GM19025 (cell line): ENCODE measurements around the gene THEM4.

Experiments
- ATAC-seq: cut with Tn5 transposase; IDR thresholded peaks from one replicate; pipeline ENCODE4 v1.9.1; 2021; ENCODE audit warnings: mild to moderate bottlenecking, low read depth, moderate library complexity; ENCODE audit not compliant: unreplicated experiment

The THEM4 gene

DNA sequence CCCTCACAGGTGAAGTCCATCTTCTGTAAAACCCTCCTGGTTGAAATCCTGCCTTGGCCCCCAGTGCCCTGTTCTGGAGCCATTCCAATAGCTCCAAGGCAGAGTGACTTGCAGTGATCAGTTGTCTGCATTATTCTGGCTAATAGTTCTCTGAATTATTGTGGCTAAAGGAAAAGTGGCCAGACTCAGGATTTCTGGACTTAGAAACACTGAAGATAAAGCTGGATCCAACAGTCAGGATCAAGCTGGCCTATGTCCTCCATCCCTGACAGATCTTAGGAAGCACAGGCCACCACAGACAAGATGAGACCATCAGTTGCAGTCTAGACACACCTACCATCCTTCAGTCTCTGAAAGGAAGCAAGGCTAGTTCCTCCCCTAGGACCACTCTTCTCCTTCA is 68.9 kb downstream of the THEM4 start:
- no peak for ATAC-seq

- ATAC-seq: no peak
Observed at GRCh38 chr1:151839457-151840403, 69.6 kb downstream of the THEM4 start, which contains the start of gene C2CD4D. TSS of gene C2CD4D (minus strand) at chr1:151839820. CDS start at chr1:151838989, 831 bp downstream.

GRCh38 chr1:151839082-151839412 is 70.3 kb downstream of the THEM4 start:
- no peak for ATAC-seq

DNA sequence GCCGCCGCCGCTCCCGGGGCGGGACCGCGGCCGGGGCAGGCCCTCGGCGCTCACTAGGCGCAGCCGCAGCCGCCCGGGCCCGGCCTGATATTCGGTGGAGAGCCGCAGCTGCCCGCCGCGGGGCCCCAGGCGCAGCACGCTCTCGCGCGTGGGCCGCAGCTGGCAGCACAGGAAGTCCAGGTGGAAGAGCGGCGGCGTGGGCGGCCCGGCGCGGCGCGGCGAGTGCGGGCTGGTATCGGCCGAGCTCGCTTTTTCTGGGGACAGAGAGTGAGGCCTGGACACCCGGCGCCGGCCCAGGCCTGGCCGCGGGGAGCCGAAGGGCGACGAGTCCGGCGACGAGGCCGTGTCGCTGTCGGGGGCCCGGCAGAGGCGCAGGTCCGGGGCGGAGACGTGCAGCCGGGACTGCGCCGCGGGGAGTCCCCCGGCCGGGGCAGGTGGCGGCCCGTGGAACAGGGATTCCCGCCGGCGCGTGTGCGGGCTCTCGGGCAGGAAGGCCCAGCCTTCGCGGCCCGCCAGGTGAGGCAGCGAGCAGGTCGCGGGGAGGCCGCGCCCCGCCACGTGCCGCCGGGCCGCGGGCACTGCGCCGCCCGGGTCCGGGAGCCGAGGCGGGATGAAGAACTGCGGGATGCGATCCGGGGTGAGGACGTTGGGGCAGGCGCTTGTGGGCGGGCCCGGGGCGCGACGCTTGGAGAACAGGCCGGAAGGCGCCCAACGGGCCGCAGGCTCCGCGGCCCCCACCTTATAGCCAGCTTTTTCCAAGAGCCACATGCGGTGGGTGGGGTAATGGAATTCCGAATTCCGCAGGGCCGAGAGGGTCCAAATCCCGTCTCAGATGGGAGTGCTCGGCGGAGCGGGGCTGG is 70.9 kb downstream of the THEM4 start:
- ATAC-seq: peak; percentile 28

GRCh38 chr1:151837884-151838221 is 71.5 kb downstream of the THEM4 start:
- no peak for ATAC-seq

GRCh38 chr1:151837197-151837596 is 72.1 kb downstream of the THEM4 start:
- ATAC-seq: no peak

- ATAC-seq: no peak
Observed at GRCh38 chr1:151835596-151835995, 73.7 kb downstream of the THEM4 start.

DNA sequence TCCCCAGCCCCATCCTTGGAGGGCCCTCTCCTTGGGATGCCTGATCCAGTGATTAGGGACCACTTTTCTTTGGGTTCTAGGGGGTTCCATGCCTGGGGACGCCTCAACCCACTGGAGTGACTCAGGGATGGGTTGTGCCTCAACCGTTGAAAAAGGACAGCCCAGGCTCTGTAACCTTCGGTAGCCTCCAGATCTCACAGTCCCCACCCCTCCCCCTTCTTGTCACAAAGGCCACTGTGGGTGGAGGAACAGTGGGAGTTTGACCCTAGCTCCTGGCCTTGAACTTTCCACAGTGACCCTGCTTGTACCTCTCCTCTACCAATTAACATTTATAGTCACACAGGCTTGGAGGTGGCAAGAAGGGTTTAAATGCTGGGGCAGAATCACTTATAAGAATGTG is 75.1 kb downstream of the THEM4 start:
- ATAC-seq: no peak

GRCh38 chr1:151833172-151833900 is 76.0 kb downstream of the THEM4 start:
- no peak for ATAC-seq

GRCh38 chr1:151832318-151832980 is 76.9 kb downstream of the THEM4 start:
- no peak for ATAC-seq

DNA sequence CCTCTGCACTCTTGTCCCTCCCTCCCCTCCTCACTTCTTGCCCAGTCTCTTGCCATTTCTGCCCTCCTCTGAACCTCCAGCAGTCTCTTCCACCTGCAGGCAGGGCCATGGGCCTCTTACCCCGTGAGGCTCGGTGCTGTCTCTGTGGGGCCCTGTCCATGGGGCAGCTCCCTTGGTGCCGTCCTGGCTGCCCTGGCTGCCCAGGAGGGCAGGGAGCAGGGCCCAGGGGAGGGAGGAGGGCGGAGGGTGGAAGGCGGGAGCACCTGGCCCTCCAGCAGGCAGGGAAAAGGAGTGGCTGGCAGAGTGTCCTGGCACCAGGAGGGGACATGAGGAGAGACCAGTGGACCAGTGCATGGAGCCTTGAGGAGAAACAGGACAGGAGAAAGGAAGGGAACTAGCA is 77.7 kb downstream of the THEM4 start, which contains the start of gene RORC:
RORC (minus strand) TSS at position 198 of the 400 bp plus-strand sequence; CDS start at position 160, 38 bp downstream.
- no peak for ATAC-seq

GRCh38 chr1:151831256-151831591 is 78.1 kb downstream of the THEM4 start:
- ATAC-seq: no peak

DNA sequence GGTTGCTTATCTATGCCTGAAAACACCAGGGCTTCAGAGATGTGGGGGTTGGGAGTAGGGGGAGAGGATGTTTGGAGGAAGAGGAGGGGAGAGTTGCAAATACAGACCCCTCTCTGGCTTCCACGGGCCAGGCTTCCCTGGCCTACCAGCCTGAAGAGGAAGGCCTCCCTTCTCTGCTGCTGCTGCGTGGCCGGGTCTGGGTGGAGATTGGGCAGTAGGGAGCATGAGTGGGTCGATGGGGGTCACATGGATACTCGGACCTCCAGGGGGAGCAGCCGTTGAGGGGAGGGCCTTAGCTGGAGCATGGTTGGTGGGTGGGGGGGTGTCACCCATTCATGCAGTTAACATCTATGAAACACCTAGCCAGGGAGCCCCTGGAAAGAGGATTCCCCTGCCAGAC is 79.3 kb downstream of the THEM4 start:
- no peak for ATAC-seq

DNA sequence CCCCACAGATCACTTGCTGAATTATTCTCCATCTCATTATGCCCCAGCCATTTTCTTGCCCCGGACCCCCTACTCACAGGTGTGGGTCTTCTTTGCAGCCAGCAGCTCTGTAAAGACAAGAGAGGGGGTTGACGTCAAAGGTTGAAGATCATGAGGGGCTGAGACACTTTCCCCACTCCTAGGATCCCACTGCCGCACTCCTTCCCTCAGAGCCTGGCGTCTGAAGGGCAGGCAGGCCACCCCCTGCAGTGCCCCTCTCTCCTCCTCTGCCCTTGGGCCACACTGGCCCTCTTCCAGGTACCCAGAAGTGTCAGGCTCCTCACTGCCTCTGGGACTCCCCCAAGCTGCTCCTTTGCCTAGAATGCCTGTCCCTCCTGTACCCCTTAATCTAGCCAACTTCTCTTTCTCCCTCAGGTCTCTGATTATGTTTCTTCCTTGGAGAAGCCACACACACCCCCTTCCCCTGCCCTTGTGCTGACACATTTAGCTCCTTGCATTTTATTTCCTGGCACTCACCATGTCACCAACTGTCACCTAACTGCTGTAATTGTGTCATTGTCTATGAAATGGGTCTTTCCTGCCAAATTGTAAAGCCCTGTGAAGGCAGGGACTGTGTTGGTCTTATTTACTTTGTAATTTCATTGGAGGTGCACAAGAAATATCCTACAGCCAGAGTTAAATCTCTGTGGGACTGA is 79.8 kb downstream of the THEM4 start:
- no peak for ATAC-seq

DNA sequence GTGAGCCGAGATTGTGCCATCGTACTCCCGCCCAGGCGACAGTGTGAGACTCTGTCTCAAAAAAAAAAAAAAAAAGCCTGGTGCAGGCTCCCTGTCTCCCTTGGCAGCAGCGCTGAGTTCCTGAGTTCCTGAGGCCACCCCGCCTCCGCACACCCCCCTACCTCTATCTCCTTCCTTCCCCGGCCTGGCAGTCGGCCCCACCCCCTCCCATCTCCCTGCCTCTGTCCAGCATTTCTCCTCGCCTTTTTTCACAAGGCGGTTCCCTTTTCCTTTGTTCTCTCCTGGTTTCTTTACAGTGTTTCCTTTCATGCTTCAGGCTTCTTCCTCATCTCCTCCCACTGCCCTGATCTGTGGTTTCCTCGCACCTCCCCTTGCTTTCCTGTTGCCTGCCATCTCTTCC is 80.4 kb downstream of the THEM4 start:
- ATAC-seq: no peak

DNA sequence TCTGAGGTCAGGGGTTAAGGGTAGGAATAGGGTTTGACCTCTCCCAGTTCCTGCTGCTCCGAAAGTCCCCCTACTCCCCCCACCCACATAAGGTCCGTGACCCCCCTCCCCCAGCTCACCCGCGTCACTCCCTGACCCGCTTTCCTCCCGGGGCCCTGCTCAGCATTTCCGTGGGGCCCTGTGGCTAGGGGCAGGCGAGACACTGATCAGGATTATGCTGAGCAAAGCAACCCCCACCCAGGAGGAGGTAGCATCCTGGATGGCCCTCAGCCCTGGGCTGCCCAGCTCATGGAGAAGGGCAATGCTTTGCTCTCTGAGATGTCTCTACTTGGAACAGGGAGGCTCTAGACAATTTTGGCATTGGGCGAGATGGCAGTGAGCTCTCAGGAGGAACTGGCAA is 81.5 kb downstream of the THEM4 start:
- no peak for ATAC-seq

DNA sequence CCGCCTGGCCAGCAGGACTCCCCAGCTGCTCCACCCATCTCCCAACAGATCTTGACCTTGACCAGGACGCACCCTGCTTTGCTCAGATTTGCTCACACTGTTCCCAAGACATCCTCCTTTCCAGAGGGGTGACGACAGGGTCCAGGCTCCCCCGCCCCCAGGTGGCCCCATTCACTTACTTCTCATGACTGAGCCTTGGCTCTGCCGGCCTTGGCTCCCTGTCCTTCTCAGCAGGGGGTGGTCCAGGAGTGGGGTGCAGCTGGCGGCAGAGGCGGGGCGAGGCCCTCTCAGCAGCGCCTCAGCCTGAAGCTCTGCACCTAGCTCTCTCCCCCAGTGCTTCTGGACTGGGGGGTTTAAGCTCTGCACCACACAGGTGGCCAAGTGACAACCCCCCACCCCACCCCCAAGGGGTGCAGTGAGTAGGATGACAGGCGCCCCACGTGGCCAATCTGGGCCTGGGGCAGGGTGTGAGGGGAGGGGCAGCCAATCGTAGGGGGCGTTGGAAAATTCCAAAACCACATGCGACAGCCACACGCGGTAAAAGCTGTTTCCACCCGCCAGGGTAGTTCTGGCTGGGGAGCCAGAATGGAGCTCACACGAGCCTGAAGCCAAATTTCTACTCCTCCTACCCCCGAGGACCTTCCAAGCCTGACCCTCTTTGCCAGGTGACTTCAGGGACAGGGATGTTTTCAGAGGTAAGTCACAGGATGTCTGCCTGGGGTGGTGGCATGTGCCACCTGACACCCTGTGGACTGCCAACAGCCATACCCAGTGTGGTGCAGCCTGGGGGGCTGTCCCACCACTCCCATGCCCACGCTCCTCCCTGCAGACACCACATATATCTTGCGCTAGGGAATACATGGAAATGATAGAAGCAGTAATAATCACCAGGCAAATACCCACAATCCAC is 83.3 kb downstream of the THEM4 start:
- no peak for ATAC-seq

DNA sequence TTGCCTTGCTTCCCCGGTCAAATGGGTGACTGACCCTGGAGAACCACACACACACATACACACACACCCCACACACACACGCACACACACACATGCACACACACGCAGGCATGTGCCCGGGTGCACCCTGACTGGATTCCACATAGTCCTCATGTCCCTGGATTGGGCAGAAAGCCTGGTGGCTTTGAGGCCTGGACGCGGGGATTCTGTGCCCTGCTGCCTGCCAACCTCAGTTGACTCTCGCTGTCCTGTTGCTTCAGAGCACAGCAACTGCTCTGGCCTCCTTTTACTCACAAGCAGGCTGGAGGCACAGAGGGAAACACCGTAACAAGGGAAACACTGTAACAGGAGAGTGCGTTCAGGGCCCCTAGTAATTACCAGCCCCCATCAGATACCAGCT is 84.1 kb downstream of the THEM4 start:
- ATAC-seq: no peak
